Activated T-cell treated with anti-CD3 and anti-CD28 coated beads, Interleukin-2, amount 50 U/mL, for 72 hours (primary cell): ENCODE results near the gene MPP3. TPM values are rescaled to one million over a fixed set of nuclear protein-coding genes. Genes with fewer than 3 reads are reported as not detected.

Experiments
- ATAC-seq, 2 donors: fragments of 150-1000 bp; cut with Tn5 transposase; replicated peaks in 1 of 2; 2 replicates each; pipeline ENCODE4 v1.10.0; 2021; ENCODE audit warnings: moderate library complexity in 2 of 2, mild to moderate bottlenecking in 1 of 2
- DNase-seq, 2 donors: peaks; one replicate each; pipeline ENCODE4 v3.0.0; 2021 to 2022; ENCODE audit warnings: mixed read lengths in 1 of 2
- H3K27ac Mint-ChIP-seq: one replicate; pipeline ENCODE4 v1.8.0; 2022; ENCODE audit warnings: mild to moderate bottlenecking, moderate library complexity, mixed read lengths
- H3K27me3 Mint-ChIP-seq: one replicate; pipeline ENCODE4 v1.8.0; 2022; ENCODE audit warnings: low read depth, mixed read lengths
- H3K36me3 Mint-ChIP-seq, 2 donors: one replicate each; pipeline ENCODE4 v1.8.0; 2022; ENCODE audit warnings: mixed read lengths in 2 of 2, mild to moderate bottlenecking in 1 of 2; ENCODE audit not compliant: insufficient read depth in 2 of 2
- H3K4me1 Mint-ChIP-seq: one replicate; pipeline ENCODE4 v1.8.0; 2022; ENCODE audit warnings: low read depth, mixed read lengths
- H3K4me3 Mint-ChIP-seq, 2 donors: one replicate each; pipeline ENCODE4 v1.8.0; 2022; ENCODE audit warnings: mild to moderate bottlenecking in 2 of 2, mixed read lengths in 2 of 2, moderate library complexity in 2 of 2
- H3K9me3 Mint-ChIP-seq, 2 donors: one replicate each; pipeline ENCODE4 v1.8.0; 2022; ENCODE audit warnings: mixed read lengths in 2 of 2
- total RNA-seq, 2 donors: library from RNA; stranded (reverse); gene quantifications; one replicate each; pipeline ENCODE4 v1.2.3, GENCODE V29; 2022

MPP3 gene
- total RNA-seq, 2 donors from 2014 or later = not detected

DNA sequence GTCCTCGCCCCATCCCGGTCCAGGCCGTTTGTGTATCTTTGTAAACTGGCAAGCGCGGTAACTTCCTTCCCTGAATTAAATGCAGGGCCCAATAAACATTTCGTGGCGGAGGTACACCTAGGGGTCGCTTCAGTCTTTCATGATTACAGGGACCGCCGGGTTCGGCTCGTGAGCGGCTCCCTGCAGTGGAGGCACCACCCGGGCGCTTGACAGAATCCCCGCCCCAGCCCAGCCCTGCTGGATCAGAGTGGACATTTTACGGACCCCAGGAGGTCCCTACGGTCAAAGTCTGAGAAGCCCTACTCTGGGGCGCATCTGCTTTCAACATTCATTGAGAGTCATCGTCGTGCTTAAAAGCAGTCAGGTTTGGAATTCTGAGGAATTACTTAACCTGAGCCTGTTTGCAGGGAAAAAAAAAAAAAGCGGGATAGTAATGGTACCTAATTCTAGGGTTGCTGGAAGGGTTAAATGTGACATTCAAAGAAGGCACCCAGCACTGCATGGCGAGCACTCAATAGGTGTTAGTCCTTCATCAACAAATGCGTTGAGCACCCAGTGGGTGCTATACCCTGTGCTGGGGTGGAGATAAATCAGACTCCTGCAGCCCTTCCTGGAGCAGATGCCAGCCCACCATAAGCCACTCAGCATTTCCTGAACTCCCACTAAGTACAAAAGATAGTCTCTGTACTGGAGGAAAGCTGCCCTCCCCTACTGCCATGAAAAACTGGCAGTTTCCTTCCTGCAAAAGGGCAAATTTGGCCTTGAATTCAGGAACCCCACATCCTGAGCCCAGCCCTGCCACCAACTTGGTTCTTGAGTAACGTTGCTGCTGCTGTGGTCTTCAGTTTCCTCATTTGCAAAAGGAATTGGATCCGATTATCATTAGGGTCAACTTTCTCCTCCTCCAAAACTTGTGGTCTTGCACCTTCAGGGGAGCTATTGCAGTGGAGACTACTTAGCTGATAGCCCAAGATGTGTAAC is 53.5 kb downstream of the MPP3 start:
- Mint-ChIP-seq H3K27ac (no peak overlapping the region), H3K4me3 (peak overlapping the region; percentile 81 to 85), H3K9me3 (no peaks in the 10 kb centered on the region), H3K36me3 (no peaks in the 10 kb centered on the region), H3K4me1 (peaks cover 8% of the 10 kb centered on the region), H3K27me3 (peaks cover 36% of the 10 kb centered on the region)
- ATAC-seq = peak in 1 of 2 donors; percentile 43
- DNase-seq = peak in 1 of 2 donors; percentile 38

DNA sequence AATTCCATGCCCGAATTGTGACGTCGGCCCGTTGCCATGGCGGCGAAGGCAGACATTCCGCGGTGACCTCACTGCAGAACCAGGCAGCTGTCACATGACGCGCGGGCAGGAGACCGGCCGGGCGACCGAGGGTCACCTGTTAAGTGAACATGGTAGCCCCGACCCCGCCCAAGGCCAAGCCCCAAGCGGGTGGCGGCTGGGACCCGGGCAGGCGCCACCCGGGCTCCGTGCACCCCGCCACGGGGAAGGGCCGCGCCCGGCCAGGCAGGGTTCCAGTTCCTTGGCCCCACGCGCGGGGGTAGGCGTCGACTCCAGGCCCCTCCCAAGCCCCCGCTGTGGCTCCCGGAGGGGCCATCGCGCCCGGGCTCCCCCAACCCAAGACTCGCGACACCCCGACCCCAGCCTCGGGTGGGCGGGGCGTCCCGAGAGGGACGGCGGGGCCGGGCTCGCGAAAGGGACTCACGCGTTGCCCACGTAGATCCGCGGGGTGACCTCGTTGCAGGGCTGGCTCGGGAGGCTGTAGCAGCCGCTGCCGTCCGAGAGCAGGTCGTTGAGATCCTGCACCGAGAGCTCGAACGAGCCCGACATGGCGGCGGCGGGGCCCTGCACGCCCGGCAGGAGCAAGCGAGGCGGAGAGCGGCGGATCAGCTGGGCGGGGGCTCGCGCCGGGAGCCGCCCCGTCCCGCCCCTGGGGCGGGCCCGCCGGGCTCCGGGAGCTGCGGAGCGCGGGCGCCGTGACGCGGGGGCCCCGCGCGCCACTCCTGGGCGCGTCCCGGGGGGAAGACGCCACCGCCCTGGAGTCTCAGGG is 54.4 kb downstream of the MPP3 start, which contains the start of gene DUSP3:
DUSP3 (minus strand) TSS at position 641 of the 808 bp plus-strand sequence; CDS start at position 588, 53 bp downstream.
- Mint-ChIP-seq H3K4me3 (peak within 1 kb of the TSS; percentile 81 to 85), H3K4me1 (peaks cover 12% of the 10 kb centered on the region), H3K27ac (no peak within 1 kb of the TSS), H3K36me3 (peaks cover under 1 to 2% of the 10 kb centered on the region in 2 donors), H3K27me3 (peaks cover 36% of the 10 kb centered on the region), H3K9me3 (no peaks in the 10 kb centered on the region)
- ATAC-seq = peak; percentile 98
- peak; percentile 80 to 85 for DNase-seq

DNA sequence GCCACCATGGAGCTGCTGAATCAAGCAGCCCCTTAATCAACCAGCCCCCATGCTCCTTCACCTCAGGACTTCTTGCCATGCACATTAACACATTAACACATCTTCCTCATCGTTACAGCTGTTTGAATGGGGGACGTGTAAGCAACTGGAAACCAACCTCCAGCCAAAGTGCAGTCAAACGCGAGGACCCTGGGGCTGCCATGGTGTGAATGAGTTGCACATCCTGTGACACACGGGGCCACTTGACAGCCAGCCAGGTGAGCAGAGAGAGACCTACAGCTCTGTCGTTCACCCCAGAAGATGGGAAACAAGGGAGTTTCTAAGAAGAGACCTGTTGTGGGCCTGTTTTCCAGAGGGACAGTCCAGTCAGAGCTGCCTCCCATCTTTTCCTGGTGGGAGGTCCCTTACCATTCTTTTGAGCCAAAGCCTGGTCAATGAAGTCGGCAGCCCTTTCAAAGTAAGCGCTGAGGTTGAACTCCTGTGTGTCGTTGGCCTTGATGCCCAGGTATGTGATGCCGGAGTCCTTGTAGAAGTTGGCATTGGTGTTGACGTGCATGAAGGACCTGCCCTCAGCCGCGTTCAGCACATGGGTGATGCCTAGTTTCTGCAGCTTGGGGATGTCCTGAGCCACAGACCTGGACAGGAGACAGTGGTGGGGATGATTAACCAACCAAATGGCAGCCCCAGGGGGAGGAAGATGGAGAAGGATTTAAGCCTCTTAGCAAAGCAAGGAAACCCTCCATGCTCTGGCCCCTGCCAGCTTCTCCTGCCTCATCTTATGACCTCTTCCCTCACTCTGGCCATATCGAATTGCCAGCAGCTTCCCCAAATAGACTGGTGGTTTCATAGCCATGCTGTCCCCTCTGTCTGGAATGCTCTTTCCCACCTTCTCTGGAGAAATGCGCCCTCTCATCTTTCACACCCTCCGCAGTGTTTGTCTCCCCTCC is 58.4 kb downstream of the MPP3 start:
- DNase-seq (no peak), ATAC-seq (no peak)
- H3K36me3 Mint-ChIP-seq = peaks cover 2 to 5% of the 10 kb centered on the region in 2 donors
- H3K4me1 Mint-ChIP-seq = peaks cover 22% of the 10 kb centered on the region
- H3K4me3 Mint-ChIP-seq = no peak overlapping the region
- H3K9me3 Mint-ChIP-seq = no peaks in the 10 kb centered on the region
- peaks cover 4% of the 10 kb centered on the region for H3K27me3 Mint-ChIP-seq
- no peak overlapping the region for H3K27ac Mint-ChIP-seq

DNA sequence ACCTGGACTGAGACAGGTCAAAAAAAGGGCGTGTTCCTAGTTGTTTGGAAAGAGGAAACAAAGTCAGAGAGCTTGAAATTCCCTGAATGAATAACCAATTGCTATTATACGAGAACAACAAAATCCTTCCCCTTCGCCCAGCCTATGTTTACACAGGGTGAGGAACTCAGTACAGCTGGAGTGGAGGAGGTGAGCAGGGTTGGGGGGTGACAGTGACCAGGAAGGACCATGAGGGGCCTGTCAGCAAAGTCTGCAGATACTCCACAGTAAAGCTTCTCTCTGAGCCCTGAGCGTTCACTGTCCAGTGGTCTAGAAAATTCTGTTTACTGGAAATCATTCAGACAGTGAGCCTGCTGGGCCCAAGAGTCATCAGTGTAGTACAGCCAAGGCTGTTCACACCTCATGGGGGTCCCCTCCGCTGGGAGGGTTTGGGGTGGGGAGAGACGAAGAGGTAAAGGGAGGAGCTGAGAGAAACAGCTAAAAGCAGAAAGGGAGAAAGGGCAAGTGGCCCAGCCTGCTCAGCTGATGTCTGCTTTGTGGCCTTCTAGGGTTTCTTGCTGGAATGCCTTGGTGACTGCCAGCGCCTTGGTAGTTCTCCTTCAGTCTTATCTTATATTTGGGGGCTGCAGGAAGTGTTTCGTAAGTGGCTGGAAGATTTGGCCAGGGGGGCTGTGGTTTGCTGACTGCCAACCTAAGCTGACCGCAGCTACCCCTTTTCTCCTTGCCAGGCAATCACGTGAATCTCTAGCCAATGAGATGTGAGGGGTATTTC is 59.9 kb downstream of the MPP3 start:
- peak overlapping the region; percentile 52 for H3K27ac Mint-ChIP-seq
- H3K9me3 Mint-ChIP-seq = no peaks in the 10 kb centered on the region
- ATAC-seq = peak; percentile 31 to 45
- H3K36me3 Mint-ChIP-seq = peaks cover 2 to 5% of the 10 kb centered on the region in 2 donors
- DNase-seq = no peak
- no peaks in the 10 kb centered on the region for H3K27me3 Mint-ChIP-seq
- H3K4me1 Mint-ChIP-seq = peaks cover 17% of the 10 kb centered on the region
- H3K4me3 Mint-ChIP-seq = peak overlapping the region in 1 of 2 donors; percentile 44

DNA sequence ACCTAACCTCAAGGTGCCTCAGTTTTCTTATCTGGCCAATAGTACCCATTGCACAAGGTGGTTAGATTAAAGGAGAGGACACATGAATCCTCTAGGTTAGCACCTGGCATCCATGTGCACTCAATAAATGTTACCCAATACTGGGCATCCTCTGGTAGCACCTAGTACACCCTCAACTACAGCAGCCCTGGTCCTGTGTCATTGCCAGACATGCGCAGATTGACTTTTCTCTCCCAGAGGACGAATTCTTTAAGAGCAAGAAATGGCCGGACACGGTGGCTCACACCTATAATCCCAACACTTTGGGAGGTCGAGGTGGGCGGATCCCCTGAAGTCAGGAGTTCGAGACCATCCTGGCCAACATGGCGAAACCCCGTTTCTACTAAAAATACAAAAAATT is 61.5 kb downstream of the MPP3 start:
- no peak overlapping the region for H3K27ac Mint-ChIP-seq
- H3K9me3 Mint-ChIP-seq = no peaks in the 10 kb centered on the region
- no peak overlapping the region for H3K4me3 Mint-ChIP-seq
- H3K4me1 Mint-ChIP-seq = peaks cover 14% of the 10 kb centered on the region
- peaks cover 2 to 5% of the 10 kb centered on the region in 2 donors for H3K36me3 Mint-ChIP-seq
- no peaks in the 10 kb centered on the region for H3K27me3 Mint-ChIP-seq
- DNase-seq (no peak), ATAC-seq (no peak)

DNA sequence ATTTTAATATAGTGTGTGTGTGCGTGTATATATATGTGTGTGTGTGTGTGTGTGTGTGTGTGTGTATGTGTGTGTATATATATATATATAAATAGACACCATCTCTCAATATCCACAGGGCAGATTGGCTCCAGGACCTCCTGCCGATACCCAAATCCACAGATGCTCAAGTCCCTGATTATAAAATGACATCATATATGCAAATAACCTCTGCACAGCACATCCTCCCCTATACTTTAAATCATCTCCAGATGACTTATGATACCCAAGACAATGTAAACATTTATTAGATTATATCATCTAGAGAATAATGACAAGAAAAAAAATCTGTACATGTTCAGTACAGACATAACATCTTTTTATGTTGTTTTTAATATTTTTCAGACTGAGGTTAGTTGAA is 62.0 kb downstream of the MPP3 start:
- peaks cover 2 to 5% of the 10 kb centered on the region in 2 donors for H3K36me3 Mint-ChIP-seq
- H3K27me3 Mint-ChIP-seq = no peaks in the 10 kb centered on the region
- no peak for ATAC-seq
- H3K9me3 Mint-ChIP-seq = no peaks in the 10 kb centered on the region
- H3K4me3 Mint-ChIP-seq = no peak overlapping the region
- no peak overlapping the region for H3K27ac Mint-ChIP-seq
- H3K4me1 Mint-ChIP-seq = peaks cover 14% of the 10 kb centered on the region
- no peak for DNase-seq

DNA sequence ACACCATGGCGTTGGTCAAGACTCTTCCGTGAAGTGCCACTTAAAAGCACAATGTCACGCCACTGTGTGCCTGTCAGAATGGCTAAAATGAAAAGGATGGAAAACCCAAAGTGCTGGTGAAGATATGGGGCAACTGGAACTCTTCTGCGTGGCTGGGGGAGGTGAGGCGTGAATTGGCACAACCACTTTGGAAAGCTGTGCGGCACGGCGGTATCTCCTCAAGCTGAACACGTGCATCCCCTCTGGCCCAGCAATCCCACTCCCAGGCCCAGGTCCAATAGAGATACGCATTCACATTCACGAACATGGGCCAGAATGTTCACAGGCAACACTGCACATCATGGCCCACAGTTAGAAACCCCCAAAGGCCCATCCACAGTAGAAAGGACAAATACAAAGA is 63.1 kb downstream of the MPP3 start:
- DNase-seq (no peak), ATAC-seq (no peak)
- H3K4me3 Mint-ChIP-seq = no peak overlapping the region
- no peaks in the 10 kb centered on the region for H3K9me3 Mint-ChIP-seq
- H3K36me3 Mint-ChIP-seq = peaks cover 2 to 5% of the 10 kb centered on the region in 2 donors
- no peak overlapping the region for H3K27ac Mint-ChIP-seq
- H3K27me3 Mint-ChIP-seq = no peaks in the 10 kb centered on the region
- peaks cover 14% of the 10 kb centered on the region for H3K4me1 Mint-ChIP-seq

DNA sequence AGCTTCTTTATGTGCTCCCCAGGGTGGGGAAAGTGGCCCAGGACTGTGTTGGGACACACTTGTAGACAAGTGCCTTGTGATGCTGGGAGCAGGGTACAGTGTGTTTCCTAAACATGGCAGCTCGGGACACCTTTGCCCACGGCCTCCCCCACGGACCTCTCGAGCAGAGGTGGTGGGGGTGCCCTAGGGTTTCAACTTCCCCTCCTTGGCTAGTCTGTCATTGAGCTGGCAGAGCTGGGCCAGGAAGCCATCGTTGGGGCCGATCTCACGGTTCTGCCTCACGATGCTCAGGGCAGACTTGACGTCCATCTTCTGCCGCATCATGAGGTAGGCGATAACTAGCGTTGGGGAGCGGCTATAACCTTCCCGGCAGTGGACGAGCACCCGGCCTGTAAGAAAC is 63.5 kb downstream of the MPP3 start:
- H3K36me3 Mint-ChIP-seq = peaks cover 2 to 5% of the 10 kb centered on the region in 2 donors
- DNase-seq = no peak
- H3K9me3 Mint-ChIP-seq = no peaks in the 10 kb centered on the region
- peaks cover 14% of the 10 kb centered on the region for H3K4me1 Mint-ChIP-seq
- no peak overlapping the region for H3K27ac Mint-ChIP-seq
- H3K4me3 Mint-ChIP-seq = no peak overlapping the region
- no peaks in the 10 kb centered on the region for H3K27me3 Mint-ChIP-seq
- no peak for ATAC-seq

DNA sequence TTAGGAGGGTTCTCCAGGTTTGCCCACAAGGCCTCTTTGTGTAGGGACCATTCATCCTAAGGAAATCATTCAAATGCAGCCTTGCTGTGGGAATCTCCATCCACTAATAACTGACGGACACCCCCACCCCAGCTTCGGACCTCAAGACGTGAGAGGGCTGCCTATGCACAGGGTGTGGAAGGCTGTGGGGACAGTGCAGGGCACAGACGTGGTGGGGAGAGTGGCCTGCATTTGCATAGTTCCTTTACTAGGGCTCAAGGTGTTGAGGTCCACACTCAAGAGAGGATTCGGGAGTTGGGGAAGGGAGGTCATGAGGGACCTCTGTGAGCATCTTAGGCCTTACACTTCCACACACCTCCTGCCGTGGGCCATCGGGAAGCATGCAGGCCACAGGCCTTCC is 64.0 kb downstream of the MPP3 start:
- Mint-ChIP-seq H3K4me1 (peaks cover 14% of the 10 kb centered on the region), H3K36me3 (peaks cover 2 to 5% of the 10 kb centered on the region in 2 donors), H3K4me3 (no peak overlapping the region), H3K27me3 (no peaks in the 10 kb centered on the region), H3K27ac (no peak overlapping the region), H3K9me3 (no peaks in the 10 kb centered on the region)
- no peak for ATAC-seq
- no peak for DNase-seq

DNA sequence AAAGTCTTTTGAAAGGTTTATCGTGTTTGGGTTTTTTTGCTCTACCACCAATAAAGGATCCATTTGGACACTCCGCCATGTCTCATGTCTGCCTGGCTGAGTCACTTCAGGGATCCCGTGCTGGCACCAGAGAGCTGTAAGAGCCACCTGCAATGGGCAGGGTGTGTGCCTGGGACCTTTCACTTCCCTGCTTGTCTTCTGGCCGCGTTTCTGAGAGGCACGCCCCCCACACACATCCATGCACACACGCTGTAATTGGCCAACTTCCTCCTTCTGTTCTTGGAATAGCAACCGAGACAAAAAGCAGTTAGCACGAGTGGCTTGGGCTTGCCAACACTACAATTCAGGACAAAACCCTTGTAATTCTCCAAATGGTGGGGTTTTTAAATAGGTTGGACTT is 64.6 kb downstream of the MPP3 start:
- Mint-ChIP-seq H3K4me3 (no peak overlapping the region), H3K4me1 (peaks cover 9% of the 10 kb centered on the region), H3K9me3 (no peaks in the 10 kb centered on the region)

DNA sequence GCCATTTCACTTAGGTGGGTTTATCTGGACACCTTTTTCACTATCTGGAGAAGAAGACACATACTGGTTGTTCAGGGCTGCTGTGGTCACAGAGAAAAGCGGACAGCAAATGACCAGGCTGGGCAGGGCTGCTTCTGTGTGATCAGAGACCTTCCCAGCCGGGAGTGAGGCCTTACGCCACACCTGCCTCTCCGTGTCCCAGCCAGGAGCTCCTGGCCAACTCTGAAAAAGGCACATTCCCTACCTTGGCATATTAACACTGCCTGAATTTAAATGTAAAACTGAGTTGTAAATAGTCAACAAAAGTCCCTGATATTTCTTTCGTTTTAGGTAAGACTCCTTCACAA is 65.3 kb downstream of the MPP3 start:
- no peak overlapping the region for H3K27ac Mint-ChIP-seq
- H3K4me3 Mint-ChIP-seq = no peak overlapping the region
- ATAC-seq (no peak), DNase-seq (no peak)
- H3K36me3 Mint-ChIP-seq = peaks cover 0 to 2% of the 10 kb centered on the region in 2 donors
- no peaks in the 10 kb centered on the region for H3K9me3 Mint-ChIP-seq
- no peaks in the 10 kb centered on the region for H3K27me3 Mint-ChIP-seq
- H3K4me1 Mint-ChIP-seq = peaks cover 2% of the 10 kb centered on the region

More for the DNA sequence above, 64.6 kb downstream of the MPP3 start:
- no peak overlapping the region for H3K27ac Mint-ChIP-seq
- DNase-seq (no peak), ATAC-seq (no peak)
- H3K27me3 Mint-ChIP-seq = no peaks in the 10 kb centered on the region
- H3K36me3 Mint-ChIP-seq = peaks cover 0 to 3% of the 10 kb centered on the region in 2 donors
